ENCODE data around the gene TRIM46. TPM values are rescaled to one million over a fixed set of nuclear protein-coding genes. Genes with fewer than 3 reads are reported as not detected.

TRIM46 gene
- total RNA-seq, 1 experiment from 2014 or later: 18.4 TPM

DNA sequence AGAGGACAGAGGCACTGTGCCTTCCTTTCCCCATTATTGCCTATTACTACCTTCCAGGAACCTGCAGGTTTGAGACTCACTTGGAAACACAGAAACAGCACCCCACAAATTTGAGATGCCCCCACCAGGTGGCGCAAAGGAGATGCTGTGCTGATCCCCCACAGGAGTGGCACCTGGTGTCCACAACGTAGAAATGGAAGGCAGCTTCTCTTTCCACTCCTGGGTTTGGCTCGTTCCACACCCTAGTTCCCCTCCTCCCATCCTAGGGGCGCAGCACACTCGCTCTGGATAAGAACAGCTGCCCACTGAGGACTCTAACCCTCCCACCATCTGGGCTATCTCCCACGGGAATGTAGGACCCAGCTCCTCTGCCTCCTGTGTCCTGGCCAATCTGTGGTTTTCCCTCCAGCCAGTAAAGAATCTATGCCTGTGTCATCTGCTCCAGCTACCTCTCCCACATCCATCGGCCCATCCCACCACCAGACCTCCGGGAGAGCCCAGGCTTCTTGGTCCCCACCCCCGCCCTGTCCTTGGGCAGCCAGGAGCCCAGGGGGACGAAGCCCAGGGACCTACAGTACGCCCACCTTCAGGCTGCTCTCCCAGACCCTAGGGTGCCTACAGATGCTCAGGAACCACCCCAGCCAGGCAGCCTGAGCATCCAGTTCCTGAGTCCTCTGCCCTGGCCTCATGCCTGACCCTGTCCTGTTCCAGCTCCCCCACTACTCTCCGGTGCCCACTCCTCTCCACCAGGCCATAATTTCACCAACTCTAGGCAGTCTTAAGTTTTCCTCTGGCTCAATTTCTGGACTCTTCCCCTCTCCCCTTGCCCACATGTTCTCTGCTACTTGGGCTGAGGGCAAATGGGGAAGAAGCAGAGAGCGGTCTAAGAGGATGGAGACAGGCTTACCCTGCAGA, 33.5 kb downstream of the TRIM46 start:
- no peaks in the 10 kb centered on the region for H3K9me3 ChIP-seq (ENCODE audit: control insufficient read depth, low read depth, low read length)

More for the DNA sequence above, 33.5 kb downstream of the TRIM46 start:
- Histone ChIP-seq H3K4ac (ENCODE audit: low read depth, low read length) (no peak overlapping the region), H2BK120ac (ENCODE audit: low read depth, low read length, poor library complexity, severe bottlenecking) (no peak overlapping the region), H2BK5ac (ENCODE audit: insufficient read length, low read length) (no peak overlapping the region), H3K18ac (ENCODE audit: insufficient read length, low read depth, low read length) (peak overlapping the region; percentile 74), H3K27ac (ENCODE audit: insufficient read length, low read depth, low read length) (no peak overlapping the region), H3T11ph (ENCODE audit: low read length) (no peak overlapping the region), H2AK5ac (ENCODE audit: insufficient read length, low read length) (no peak overlapping the region), H4K5ac (ENCODE audit: insufficient read length, low read depth, low read length) (no peak overlapping the region), H2BK20ac (ENCODE audit: low read depth, low read length, poor library complexity, severe bottlenecking) (no peak overlapping the region), H3K9ac (ENCODE audit: extremely low read depth, insufficient read length, low read length) (peak overlapping the region; percentile 53), H3K4me2 (ENCODE audit: insufficient read depth, insufficient read length, low read length) (peak overlapping the region; percentile 89), H3K23ac (ENCODE audit: insufficient read length, low read depth, low read length) (no peak overlapping the region), H3K23me2 (ENCODE audit: insufficient read length, low read depth, low read length, poor library complexity, severe bottlenecking) (peaks cover 6% of the 10 kb centered on the region), H4K20me1 (ENCODE audit: control insufficient read depth, insufficient read depth, insufficient read length) (peaks cover 2% of the 10 kb centered on the region), H3K79me2 (ENCODE audit: insufficient read depth, low read length) (no peaks in the 10 kb centered on the region), H3K4me1 (ENCODE audit: insufficient read depth, low read length) (peaks cover 2% of the 10 kb centered on the region; the same call in 1 of the 2 replicates), H2AFZ (ENCODE audit: low read length) (no peak overlapping the region), H3K27me3 (ENCODE audit: insufficient read depth, low read length) (no peaks in the 10 kb centered on the region), H4K91ac (ENCODE audit: insufficient read length, low read depth, low read length) (no peak overlapping the region), H4K8ac (replicated peaks; ENCODE audit: insufficient read length, low read depth, low read length) (no peak overlapping the region), H2BK15ac (ENCODE audit: low read depth, low read length) (no peak overlapping the region), H3K56ac (ENCODE audit: insufficient read length, low read depth, low read length) (no peak overlapping the region), H2BK12ac (ENCODE audit: insufficient read length, low read depth, low read length) (no peak overlapping the region), H3K79me1 (ENCODE audit: insufficient read depth, low read depth, low read length, poor library complexity, severe bottlenecking) (no peaks in the 10 kb centered on the region), H3K14ac (ENCODE audit: insufficient read depth, low read length) (peak overlapping the region; percentile 51; the same call in 1 of the 2 replicates)
- H3K27me3 Mint-ChIP-seq (ENCODE audit: low read depth): peaks cover 14% of the 10 kb centered on the region
- peak overlapping the region; percentile 89 to 92 for H3K4me3 Mint-ChIP-seq
- peak overlapping the region; percentile 66 to 92 (median 91) for H3K27ac Mint-ChIP-seq
- H3K36me3 Mint-ChIP-seq (ENCODE audit: insufficient read depth in 1 of 3, low read depth in 3 of 3): peaks cover 7 to 39% (median 38%) of the 10 kb centered on the region in 3 experiments; a peak in 6 of 7 replicates
- peaks cover 30 to 31% of the 10 kb centered on the region in 2 experiments for H3K4me1 Mint-ChIP-seq
- WGBS (ENCODE audit: extremely low coverage, insufficient read length, low lambda C conversion rate): no CpG with 5 or more reads among the region's 13 CpGs
- DNase-seq: peak; percentile 87
- TF ChIP-seq, protein P1, sequence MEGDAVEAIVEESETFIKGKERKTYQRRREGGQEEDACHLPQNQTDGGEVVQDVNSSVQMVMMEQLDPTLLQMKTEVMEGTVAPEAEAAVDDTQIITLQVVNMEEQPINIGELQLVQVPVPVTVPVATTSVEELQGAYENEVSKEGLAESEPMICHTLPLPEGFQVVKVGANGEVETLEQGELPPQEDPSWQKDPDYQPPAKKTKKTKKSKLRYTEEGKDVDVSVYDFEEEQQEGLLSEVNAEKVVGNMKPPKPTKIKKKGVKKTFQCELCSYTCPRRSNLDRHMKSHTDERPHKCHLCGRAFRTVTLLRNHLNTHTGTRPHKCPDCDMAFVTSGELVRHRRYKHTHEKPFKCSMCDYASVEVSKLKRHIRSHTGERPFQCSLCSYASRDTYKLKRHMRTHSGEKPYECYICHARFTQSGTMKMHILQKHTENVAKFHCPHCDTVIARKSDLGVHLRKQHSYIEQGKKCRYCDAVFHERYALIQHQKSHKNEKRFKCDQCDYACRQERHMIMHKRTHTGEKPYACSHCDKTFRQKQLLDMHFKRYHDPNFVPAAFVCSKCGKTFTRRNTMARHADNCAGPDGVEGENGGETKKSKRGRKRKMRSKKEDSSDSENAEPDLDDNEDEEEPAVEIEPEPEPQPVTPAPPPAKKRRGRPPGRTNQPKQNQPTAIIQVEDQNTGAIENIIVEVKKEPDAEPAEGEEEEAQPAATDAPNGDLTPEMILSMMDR (conservative IDR thresholded peaks at IDR 0.05): peak; percentile 86
- no peaks in the 10 kb centered on the region for H3K9me3 Mint-ChIP-seq

Measured in H9 (cell line).